IMR-90 (cell line): Measurements from ENCODE around the gene KCNAB1. TPM values are rescaled to one million over a fixed set of nuclear protein-coding genes. Genes with fewer than 3 reads are reported as not detected.

Experiments used
- ATAC-seq: fragments of 200-7000 bp; cut with Tn5 transposase; 2 replicates; pipeline ENCODE4 v1.9.1; 2020; ENCODE audit warnings: low read depth, mild to moderate bottlenecking, moderate library complexity
- BruUV-seq: library from RNA; stranded (reverse); fragments of 400-500 nt; replicated peaks from 2 replicates; lab custom pipeline; 2021; lab: Mats Ljungman, UMichigan
- CTCF ChIA-PET: fragments of 300-600 bp; formaldehyde crosslinking; extraction: SDS; loops from one replicate; lab custom pipeline; 2021; ENCODE audit warnings: antibody characterized with exemption; lab: Yijun Ruan, JAX
- POLR2A ChIA-PET: fragments of 300-600 bp; sonication (Branson Sonifier 250); formaldehyde crosslinking; loops from one replicate; lab custom pipeline; 2022; ENCODE audit warnings: antibody characterized with exemption; ENCODE audit not compliant: unreplicated experiment; lab: Charles Lee
- DNase-seq: peaks from one replicate; pipeline ENCODE4 v3.0.0; 2013
- H2AFZ ChIP-seq: replicated peaks from 2 replicates; pipeline ENCODE3; 2013; ENCODE audit warnings: low read length, mild to moderate bottlenecking; ENCODE audit not compliant: poor library complexity
- H2AK5ac ChIP-seq: 2 replicates; pipeline ENCODE4 v1.6.1; 2013; ENCODE audit warnings: low read depth, low read length, inconsistent platforms
- H2AK9ac ChIP-seq: replicated peaks from 2 replicates; pipeline ENCODE3; 2013; ENCODE audit warnings: mild to moderate bottlenecking, low read depth, low read length, moderate library complexity; ENCODE audit not compliant: poor library complexity
- H2BK120ac ChIP-seq: 2 replicates; pipeline ENCODE4 v1.6.1; 2013; ENCODE audit warnings: low read depth, low read length, inconsistent platforms
- H2BK15ac ChIP-seq: 3 replicates; pipeline ENCODE4 v1.6.1; 2013; ENCODE audit warnings: low read depth, low read length, inconsistent platforms
- H2BK20ac ChIP-seq: 2 replicates; pipeline ENCODE4 v1.6.1; 2013; ENCODE audit warnings: low read depth, mild to moderate bottlenecking, inconsistent platforms, low read length, moderate library complexity
- H2BK5ac ChIP-seq: 2 replicates; pipeline ENCODE4 v1.6.1; 2013; ENCODE audit warnings: mild to moderate bottlenecking, low read depth, low read length, inconsistent platforms; ENCODE audit not compliant: poor library complexity, severe bottlenecking
- H3K14ac ChIP-seq: replicated peaks from 2 replicates; pipeline ENCODE4 v1.6.1; 2013; ENCODE audit warnings: low read depth, low read length, inconsistent platforms
- H3K18ac ChIP-seq: 2 replicates; pipeline ENCODE4 v1.6.1; 2013; ENCODE audit warnings: low read depth, low read length, control low read depth
- H3K23ac ChIP-seq: 2 replicates; pipeline ENCODE4 v1.6.1; 2013; ENCODE audit warnings: low read depth, low read length, inconsistent platforms
- H3K27ac ChIP-seq: 2 replicates; pipeline ENCODE4 v1.5.1; 2013; ENCODE audit warnings: mild to moderate bottlenecking, control low read depth, low read length; ENCODE audit not compliant: insufficient read depth
- H3K27me3 ChIP-seq: 2 replicates; pipeline ENCODE4 v1.6.1; 2013; ENCODE audit warnings: low read length; ENCODE audit not compliant: control insufficient read depth, insufficient read depth
- H3K36me3 ChIP-seq: 2 replicates; pipeline ENCODE4 v1.6.1; 2013; ENCODE audit warnings: low read length, mixed read lengths; ENCODE audit not compliant: control insufficient read depth, insufficient read depth
- H3K4ac ChIP-seq: 2 replicates; pipeline ENCODE4 v1.6.1; 2013; ENCODE audit warnings: low read depth, low read length, inconsistent platforms
- H3K4me1 ChIP-seq: 2 replicates; pipeline ENCODE4 v1.6.1; 2013; ENCODE audit warnings: low read length, mixed read lengths; ENCODE audit not compliant: control insufficient read depth, insufficient read depth
- H3K4me2 ChIP-seq: 2 replicates; pipeline ENCODE4 v1.6.1; 2013; ENCODE audit warnings: low read depth, mild to moderate bottlenecking, control low read depth, low read length, moderate library complexity
- H3K4me3 ChIP-seq: 2 replicates; pipeline ENCODE4 v1.5.1; 2013; ENCODE audit warnings: low read depth, mild to moderate bottlenecking, control low read depth, low read length, moderate library complexity; ENCODE audit not compliant: insufficient read depth
- H3K56ac ChIP-seq: 2 replicates; pipeline ENCODE4 v1.6.1; 2013; ENCODE audit warnings: low read length, inconsistent platforms; ENCODE audit not compliant: insufficient read depth; ENCODE audit errors: extremely low read depth
- H3K79me1 ChIP-seq, 2 experiments: 2 replicates each; pipeline ENCODE4 v1.6.1; 2013; ENCODE audit warnings: low read length in 2 of 2, inconsistent platforms in 1 of 2, low read depth in 1 of 2
- H3K9ac ChIP-seq: 2 replicates; pipeline ENCODE4 v1.6.1; 2013; ENCODE audit warnings: low read depth, low read length, control low read depth
- H3K9me1 ChIP-seq: 2 replicates; pipeline ENCODE4 v1.6.1; 2013; ENCODE audit warnings: low read length, inconsistent platforms; ENCODE audit not compliant: insufficient read depth
- H3K9me3 ChIP-seq: 2 replicates; pipeline ENCODE4 v1.6.1; 2013; ENCODE audit warnings: low read length; ENCODE audit not compliant: control insufficient read depth, insufficient read depth
- H4K20me1 ChIP-seq: 2 replicates; pipeline ENCODE4 v1.6.1; 2013; ENCODE audit warnings: low read length, inconsistent platforms; ENCODE audit not compliant: insufficient read depth
- H4K5ac ChIP-seq: 2 replicates; pipeline ENCODE4 v1.6.1; 2013; ENCODE audit warnings: mild to moderate bottlenecking, low read depth, low read length, control low read depth
- H4K8ac ChIP-seq, 2 experiments: 2 replicates each; pipeline ENCODE4 v1.6.1; 2013; ENCODE audit warnings: low read depth in 2 of 2, low read length in 2 of 2, control low read depth in 1 of 2, inconsistent platforms in 1 of 2
- H4K91ac ChIP-seq: 2 replicates; pipeline ENCODE4 v1.6.1; 2013; ENCODE audit warnings: low read depth, low read length, inconsistent platforms; ENCODE audit not compliant: insufficient read depth
- BHLHE40 ChIP-seq: fragments of 150-350 bp; IDR thresholded peaks from 2 replicates; pipeline ENCODE4 v1.6.1; 2016; ENCODE audit warnings: mild to moderate bottlenecking, low read depth, low read length
- CTCF ChIP-seq: conservative IDR thresholded peaks from 2 replicates; pipeline ENCODE4 v1.5.1; 2012; ENCODE audit warnings: mild to moderate bottlenecking, low read depth, low read length, improper control_type of control experiment
- FOS ChIP-seq: fragments of 150-350 bp; IDR thresholded peaks from 2 replicates; pipeline ENCODE4 v1.6.1; 2016; ENCODE audit warnings: low read depth, low read length
- RAD21 ChIP-seq: IDR thresholded peaks from 2 replicates; pipeline ENCODE4 v1.6.1; 2012; ENCODE audit warnings: low read length, improper control_type of control experiment
- RCOR1 ChIP-seq: IDR thresholded peaks from 2 replicates; pipeline ENCODE4 v1.6.1; 2012; ENCODE audit warnings: mild to moderate bottlenecking, low read length, improper control_type of control experiment; ENCODE audit not compliant: insufficient replicate concordance
- USF2 ChIP-seq: fragments of 150-350 bp; IDR thresholded peaks from 2 replicates; pipeline ENCODE4 v1.6.1; 2017; ENCODE audit warnings: mild to moderate bottlenecking, antibody characterized with exemption, low read length, low read depth
- WGBS, 2 experiments: methylation state at CpG; one replicate each; pipeline versions ENCODE4 v1.1.5 to v1.1.7; 2013; ENCODE audit warnings: missing lambda C conversion rate in 2 of 2; ENCODE audit not compliant: insufficient read length in 1 of 2; ENCODE audit errors: extremely low coverage in 2 of 2; 5-methylcytosine and 5-hydroxymethylcytosine counted together
- dilution Hi-C: fragments of 300-500 bp; cut with HindIII; formaldehyde crosslinking; loops from one replicate; pipeline ENCODE4 v1.14.3; 2018; ENCODE audit warnings: low sequenced_read_pairs; ENCODE audit not compliant: unreplicated experiment
- in situ Hi-C: fragments of 300-500 bp; cut with MboI; formaldehyde crosslinking; loops from 3 replicates; pipeline ENCODE4 v1.14.3; 2019; ENCODE audit warnings: low sequenced_read_pairs, inconsistent platforms, mixed read lengths
- intact Hi-C: fragments of 100-400 bp; cut with micrococcal nuclease; formaldehyde crosslinking; loops from 2 replicates; pipeline ENCODE4 v1.10.0; 2022
- polyA plus RNA-seq, 3 experiments: library from polyadenylated mRNA; depleted of rRNA; stranded (reverse); fragments of >200 nt; gene quantifications; 2 replicates each; pipeline ENCODE4 v1.2.3, GENCODE V29; 2012; ENCODE audit warnings: low replicate concordance in 1 of 3
- total RNA-seq: library from RNA; depleted of rRNA; stranded (reverse); fragments of >200 nt; gene quantifications from 2 replicates; pipeline ENCODE4 v1.2.3, GENCODE V29; 2012

Gene KCNAB1
- total and polyA plus RNA-seq, 2 of the 4 experiments (the other 2 are of a cell fraction): under 0.01 to 0.07 TPM

- Histone ChIP-seq H3K9me3 (no peaks in the 10 kb centered on the region), H3K27ac (no peak overlapping the region), H2BK120ac (no peak overlapping the region), H3K27me3 (no peaks in the 10 kb centered on the region; the same call in 1 of the 2 replicates), H3K36me3 (no peaks in the 10 kb centered on the region), H3K14ac (no peak overlapping the region), H3K4me2 (no peak overlapping the region), H2AK9ac (no peak overlapping the region), H2AK5ac (no peak overlapping the region), H4K5ac (no peak overlapping the region), H4K8ac (no peak overlapping the region), H3K23ac (no peak overlapping the region), H4K20me1 (no peaks in the 10 kb centered on the region), H3K4ac (peak overlapping the region; percentile 16; the same call in 1 of the 2 replicates), H2BK5ac (no peak overlapping the region), H3K79me1 (no peaks in the 10 kb centered on the region), H3K56ac (no peak overlapping the region), H2BK15ac (no peak overlapping the region), H3K9me1 (no peaks in the 10 kb centered on the region), H3K4me1 (peaks cover 4% of the 10 kb centered on the region; the same call in 1 of the 2 replicates), H4K91ac (no peak overlapping the region), H2BK20ac (peak overlapping the region; percentile 34; the same call in 1 of the 2 replicates), H2AFZ (no peak overlapping the region), H3K4me3 (no peak overlapping the region), H3K18ac (no peak overlapping the region), H3K9ac (no peak overlapping the region)
- ChIA-PET CTCF (interaction anchor here (0.8 to 3.4 kb wide), 3 partner anchors 8 to 332 kb away, joined by 3 to 15 read pairs (median 4); no protein-coding TSS in a partner anchor), POLR2A (interaction anchor here (0.7 kb wide), 1 partner anchor 52 kb away, joined by 3 read pairs; no protein-coding TSS in a partner anchor)
- intact Hi-C loops (no loop called here), dilution Hi-C loops (no loop called here), in situ Hi-C loops (no loop called here)
- 100% methylated on average over 1 of the region's 3 CpGs; no CpG with 5 or more reads in 1 of the 2 experiments for WGBS, 2 experiments
- TF ChIP-seq FOS (no peak), BHLHE40 (no peak), RAD21 (no peak), USF2 (no peak), CTCF (no peak), RCOR1 (no peak)
- ATAC-seq: no peak
- no TSS peak for BruUV-seq
- no peak for DNase-seq
Measured at GRCh38 chr3:156483002-156483401, 362.6 kb downstream of the KCNAB1 start.
